Activated T-helper 17 cell treated with anti-CD3 and anti-CD28 coated beads, Interleukin-2, amount 50 U/mL, for 72 hours (primary cell): ENCODE measurements around the gene KRTAP10-4. TPM values are rescaled to one million over a fixed set of nuclear protein-coding genes. Genes with fewer than 3 reads are reported as not detected.
"Not testable (repeated sequence)": the region's sequence is repeated elsewhere in the genome, so short reads cannot be mapped to it uniquely, and the experiment has no call there.

Experiments
- ATAC-seq: fragments of 150-1000 bp; cut with Tn5 transposase; replicated peaks from 2 replicates; pipeline ENCODE4 v1.10.0; 2021; ENCODE audit warnings: mild to moderate bottlenecking, moderate library complexity
- H3K27ac Mint-ChIP-seq: one replicate; pipeline ENCODE4 v1.8.0; 2022; ENCODE audit warnings: mixed read lengths
- H3K27me3 Mint-ChIP-seq: one replicate; pipeline ENCODE4 v1.8.0; 2022; ENCODE audit warnings: mixed read lengths
- H3K36me3 Mint-ChIP-seq: one replicate; pipeline ENCODE4 v1.8.0; 2022; ENCODE audit warnings: low read depth, mild to moderate bottlenecking, mixed read lengths
- H3K4me1 Mint-ChIP-seq: one replicate; pipeline ENCODE4 v1.8.0; 2022; ENCODE audit warnings: mixed read lengths
- H3K4me3 Mint-ChIP-seq: one replicate; pipeline ENCODE4 v1.8.0; 2022; ENCODE audit warnings: mild to moderate bottlenecking, mixed read lengths
- H3K9me3 Mint-ChIP-seq: one replicate; pipeline ENCODE4 v1.8.0; 2022; ENCODE audit warnings: mixed read lengths
- total RNA-seq, 2 donors: library from RNA; stranded (reverse); gene quantifications; one replicate each; pipeline ENCODE4 v1.2.3, GENCODE V29; 2022

The KRTAP10-4 gene
- total RNA-seq, 2 donors from 2014 or later = not detected

- H3K9me3 Mint-ChIP-seq = peaks cover 8% of the 10 kb centered on the region
Measured at GRCh38 chr21:44602463-44602850, 28.9 kb downstream of the KRTAP10-4 start.

GRCh38 chr21:44603109-44603875 is 29.8 kb downstream of the KRTAP10-4 start:
- no peak overlapping the region for H3K27ac Mint-ChIP-seq
- no peaks in the 10 kb centered on the region for H3K36me3 Mint-ChIP-seq
- no peak for ATAC-seq
- H3K4me3 Mint-ChIP-seq = no peak overlapping the region
- peaks cover 4% of the 10 kb centered on the region for H3K27me3 Mint-ChIP-seq
- H3K9me3 Mint-ChIP-seq = peaks cover 8% of the 10 kb centered on the region
- H3K4me1 Mint-ChIP-seq = no peaks in the 10 kb centered on the region

More at GRCh38 chr21:44602463-44602850, 28.9 kb downstream of the KRTAP10-4 start:
- no peaks in the 10 kb centered on the region for H3K36me3 Mint-ChIP-seq
- peaks cover 4% of the 10 kb centered on the region for H3K27me3 Mint-ChIP-seq
- H3K4me3 Mint-ChIP-seq = no peak overlapping the region
- ATAC-seq = no peak
- H3K4me1 Mint-ChIP-seq = no peaks in the 10 kb centered on the region
- no peak overlapping the region for H3K27ac Mint-ChIP-seq

GRCh38 chr21:44603911-44604310 is 30.4 kb downstream of the KRTAP10-4 start:
- no peaks in the 10 kb centered on the region for H3K4me1 Mint-ChIP-seq
- no peak overlapping the region for H3K4me3 Mint-ChIP-seq
- ATAC-seq = no peak
- no peaks in the 10 kb centered on the region for H3K27me3 Mint-ChIP-seq
- H3K27ac Mint-ChIP-seq = no peak overlapping the region
- no peaks in the 10 kb centered on the region for H3K36me3 Mint-ChIP-seq
- H3K9me3 Mint-ChIP-seq = peaks cover 6% of the 10 kb centered on the region

DNA sequence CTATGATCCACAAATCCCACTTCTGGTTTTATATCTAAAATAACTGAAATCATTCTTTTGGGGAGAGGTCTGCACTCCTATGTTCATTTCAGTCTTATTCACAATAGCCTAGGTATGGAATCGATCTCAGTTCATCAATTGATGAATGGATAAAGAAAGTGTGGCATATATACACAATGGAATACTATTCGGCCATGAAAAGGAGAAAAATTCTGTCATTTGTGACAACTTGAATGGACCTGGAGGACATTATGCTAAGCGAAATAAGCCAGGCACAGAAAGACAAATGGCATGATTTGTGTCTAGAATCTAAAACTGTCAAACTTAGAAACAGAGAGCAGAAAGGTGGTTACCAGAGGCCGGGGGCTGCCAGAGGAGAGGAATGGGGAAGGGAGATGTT is 33.0 kb downstream of the KRTAP10-4 start:
- Mint-ChIP-seq H3K9me3 (peaks cover 22% of the 10 kb centered on the region), H3K36me3 (no peaks in the 10 kb centered on the region), H3K27ac (no peak overlapping the region), H3K4me3 (no peak overlapping the region), H3K4me1 (no peaks in the 10 kb centered on the region), H3K27me3 (no peaks in the 10 kb centered on the region)
- ATAC-seq = no peak

DNA sequence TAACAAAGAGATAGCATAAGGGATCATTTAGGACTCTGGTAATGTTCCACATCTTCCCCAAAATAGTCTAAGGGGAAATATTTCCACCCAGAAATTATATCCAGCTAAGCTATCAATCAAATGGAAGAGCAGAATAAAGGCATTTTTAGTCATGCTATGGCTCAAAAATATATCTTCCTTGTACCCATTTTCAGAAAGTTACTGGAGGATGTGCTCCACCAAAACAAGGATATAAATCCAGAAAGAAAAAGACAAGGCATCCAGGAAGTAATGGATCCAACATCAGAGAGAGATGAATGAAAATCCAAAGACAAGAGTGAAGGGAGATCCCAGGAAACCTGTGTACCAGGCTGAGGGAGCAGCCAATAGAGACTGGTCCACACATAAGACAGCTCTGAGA is 35.7 kb downstream of the KRTAP10-4 start:
- H3K27me3 Mint-ChIP-seq = no peaks in the 10 kb centered on the region
- H3K27ac Mint-ChIP-seq = no peak overlapping the region
- ATAC-seq = no peak

DNA sequence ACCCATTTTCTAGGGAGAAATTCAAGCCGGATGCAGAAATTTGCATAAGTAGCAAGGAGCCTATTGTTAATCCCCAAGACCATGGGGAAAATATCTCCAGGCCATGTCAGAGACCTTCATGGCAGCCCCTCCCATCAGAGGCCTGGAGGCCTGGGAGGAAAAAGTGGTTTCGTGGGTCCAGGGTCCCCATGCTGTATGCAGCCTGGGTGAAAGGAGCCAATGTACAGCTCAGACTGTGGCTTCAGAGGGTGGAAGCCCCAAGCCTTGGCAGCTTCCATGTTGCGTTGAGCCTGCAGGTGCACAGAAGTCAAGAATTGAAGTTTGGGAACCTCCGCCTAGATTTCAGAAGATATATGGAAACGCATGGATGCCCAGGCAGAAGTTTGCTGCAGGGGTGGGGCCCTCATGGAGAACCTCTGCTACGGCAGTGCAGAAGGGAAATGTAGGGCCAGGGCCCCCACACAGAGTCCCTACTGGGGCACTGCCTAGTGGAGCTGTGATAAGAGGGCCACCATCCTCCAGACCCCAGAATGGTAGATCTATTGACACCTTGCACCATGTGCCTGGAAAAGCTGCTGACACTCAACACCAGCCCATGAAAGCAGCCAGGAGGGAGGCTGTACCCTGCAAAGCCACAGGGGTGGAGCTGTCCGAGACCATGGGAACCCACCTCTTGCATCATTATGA is 36.8 kb downstream of the KRTAP10-4 start:
- H3K4me3 Mint-ChIP-seq, H3K4me1 Mint-ChIP-seq, ATAC-seq, H3K27ac Mint-ChIP-seq, H3K27me3 Mint-ChIP-seq, H3K36me3 Mint-ChIP-seq: not testable (repeated sequence)
- H3K9me3 Mint-ChIP-seq = peaks cover 22% of the 10 kb centered on the region

More for the DNA sequence above, 35.7 kb downstream of the KRTAP10-4 start:
- H3K4me3 Mint-ChIP-seq = no peak overlapping the region
- H3K9me3 Mint-ChIP-seq = peaks cover 22% of the 10 kb centered on the region
- no peaks in the 10 kb centered on the region for H3K4me1 Mint-ChIP-seq
- no peaks in the 10 kb centered on the region for H3K36me3 Mint-ChIP-seq

DNA sequence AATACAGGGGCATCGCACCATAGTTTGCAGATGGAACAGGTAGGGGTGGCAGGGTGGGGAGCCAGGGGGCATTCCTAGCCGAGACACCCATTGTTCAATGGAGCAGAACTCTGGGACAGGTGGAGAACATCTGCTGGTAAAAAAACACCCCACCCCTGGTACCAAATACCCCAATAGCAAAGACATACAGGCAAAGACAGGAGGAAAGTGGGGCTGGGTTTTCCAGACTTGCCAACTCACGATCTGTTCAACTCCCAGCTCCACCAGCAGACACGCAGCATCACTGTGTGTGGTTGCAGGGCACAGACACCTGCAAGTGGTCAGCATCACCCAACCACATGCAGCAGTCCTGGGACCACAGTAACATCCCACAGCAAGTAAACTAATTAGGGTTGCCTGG is 38.0 kb downstream of the KRTAP10-4 start:
- peaks cover 20% of the 10 kb centered on the region for H3K9me3 Mint-ChIP-seq

GRCh38 chr21:44612029-44612486 is 38.5 kb downstream of the KRTAP10-4 start, which contains the start of gene KRTAP10-8:
Gene KRTAP10-8, plus strand, starts transcription at chr21:44612079. Its CDS starts 22 bp downstream, at chr21:44612101.
- no peak for ATAC-seq
- H3K9me3 Mint-ChIP-seq = peaks cover 19% of the 10 kb centered on the region
- H3K27me3 Mint-ChIP-seq = no peaks in the 10 kb centered on the region
- H3K4me3 Mint-ChIP-seq = no peak within 1 kb of the TSS
- H3K4me1 Mint-ChIP-seq = no peaks in the 10 kb centered on the region
- no peak within 1 kb of the TSS for H3K27ac Mint-ChIP-seq
- no peaks in the 10 kb centered on the region for H3K36me3 Mint-ChIP-seq

More for the DNA sequence above, 38.0 kb downstream of the KRTAP10-4 start:
- Mint-ChIP-seq H3K4me3 (no peak overlapping the region), H3K36me3 (no peaks in the 10 kb centered on the region), H3K4me1 (no peaks in the 10 kb centered on the region), H3K27me3 (no peaks in the 10 kb centered on the region), H3K27ac (no peak overlapping the region)
- ATAC-seq = no peak

DNA sequence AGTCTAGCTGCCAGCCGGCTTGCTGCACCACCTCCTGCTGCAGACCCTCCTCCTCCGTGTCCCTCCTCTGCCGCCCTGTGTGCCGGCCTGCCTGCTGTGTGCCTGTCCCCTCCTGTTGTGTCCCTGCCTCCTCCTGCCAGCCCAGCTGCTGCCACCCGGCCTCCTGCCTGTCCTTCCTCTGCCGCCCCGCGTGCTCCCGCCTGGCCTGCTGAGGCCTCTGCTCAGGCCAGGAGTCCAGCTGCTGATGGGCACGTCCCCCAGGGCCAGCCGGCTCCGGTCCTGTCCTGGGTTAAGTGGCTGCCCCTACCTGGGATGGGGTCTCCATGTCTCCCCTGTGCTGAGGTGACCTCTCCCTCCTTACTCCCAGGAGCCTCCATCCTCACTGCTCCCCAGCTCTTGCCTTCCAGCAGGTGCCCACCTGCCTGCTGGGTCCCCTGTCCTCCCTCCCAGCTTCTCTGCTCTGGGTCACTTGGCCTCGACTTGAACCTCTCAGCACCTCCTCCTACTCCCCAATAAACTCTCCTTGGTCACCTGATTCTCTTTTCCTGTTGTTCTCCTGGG is 39.2 kb downstream of the KRTAP10-4 start:
- H3K9me3 Mint-ChIP-seq = peaks cover 19% of the 10 kb centered on the region
- no peaks in the 10 kb centered on the region for H3K27me3 Mint-ChIP-seq
- no peaks in the 10 kb centered on the region for H3K36me3 Mint-ChIP-seq
- no peaks in the 10 kb centered on the region for H3K4me1 Mint-ChIP-seq
- no peak for ATAC-seq
- H3K27ac Mint-ChIP-seq = no peak overlapping the region
- no peak overlapping the region for H3K4me3 Mint-ChIP-seq

DNA sequence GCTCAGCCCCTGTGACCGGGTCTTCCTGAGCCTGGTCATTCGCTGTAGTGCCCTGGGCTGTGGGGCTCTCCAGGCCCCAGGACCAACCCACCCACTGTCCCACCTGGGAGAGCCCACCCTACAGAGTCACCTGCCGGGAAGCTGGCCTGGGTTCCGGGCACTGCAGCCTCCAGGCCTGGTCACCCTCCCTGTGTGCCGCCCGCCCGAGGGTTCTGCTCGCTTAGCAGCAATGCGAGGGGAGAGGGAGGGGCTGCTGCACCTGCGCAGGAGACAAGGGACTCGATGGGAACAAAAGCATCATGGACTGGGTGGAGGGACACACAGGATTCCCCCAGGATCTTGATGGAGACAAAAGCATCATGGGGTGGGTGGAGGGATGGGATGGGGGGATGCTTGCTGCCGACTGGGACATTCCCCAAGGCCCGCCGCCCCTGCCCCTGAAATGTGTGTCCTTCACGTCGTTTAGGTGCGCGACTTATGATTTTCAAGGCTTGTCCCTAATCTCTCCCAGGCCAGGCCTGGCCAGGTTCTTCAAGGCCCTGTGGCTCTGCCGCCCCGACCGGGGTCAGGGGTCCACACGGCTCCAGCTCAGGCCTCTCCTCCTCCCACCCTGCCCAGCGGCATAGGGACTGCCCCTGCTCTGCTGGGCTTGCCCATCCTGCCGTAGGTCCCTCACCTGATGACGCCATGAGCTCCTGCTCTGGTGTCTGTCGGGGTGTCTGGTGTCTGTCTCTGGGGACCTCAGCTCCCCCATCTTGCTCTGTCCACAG is 40.0 kb downstream of the KRTAP10-4 start:
- Mint-ChIP-seq H3K27ac (no peak overlapping the region), H3K4me3 (no peak overlapping the region), H3K9me3 (peaks cover 19% of the 10 kb centered on the region), H3K36me3 (no peaks in the 10 kb centered on the region), H3K27me3 (no peaks in the 10 kb centered on the region), H3K4me1 (peaks cover 2% of the 10 kb centered on the region)
- ATAC-seq = no peak

DNA sequence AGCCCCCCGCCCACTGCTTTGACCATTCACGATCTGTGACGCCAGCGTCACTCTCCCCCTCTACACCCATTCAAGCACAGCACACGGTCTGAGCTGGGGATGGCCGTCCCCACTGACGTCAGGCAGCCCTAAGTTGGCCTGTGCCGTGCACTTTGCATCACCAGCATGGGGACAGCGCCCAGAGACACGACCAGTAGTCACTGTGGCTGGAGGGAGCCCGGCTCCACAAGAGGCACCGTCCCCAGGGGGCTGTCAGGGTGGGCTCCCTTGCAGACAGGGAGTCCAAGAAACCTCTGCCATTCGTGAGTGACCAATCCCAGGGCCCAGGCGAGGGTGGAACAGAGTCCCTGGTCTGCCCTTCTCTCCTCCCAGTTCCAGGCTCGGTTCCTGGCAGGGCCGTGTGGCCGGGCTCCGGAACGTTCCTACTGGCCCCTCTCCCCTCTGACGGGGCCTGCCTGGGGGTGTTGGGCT is 40.7 kb downstream of the KRTAP10-4 start:
- Mint-ChIP-seq H3K27ac (no peak overlapping the region), H3K4me1 (peaks cover 9% of the 10 kb centered on the region), H3K4me3 (no peak overlapping the region), H3K9me3 (peaks cover 20% of the 10 kb centered on the region), H3K27me3 (no peaks in the 10 kb centered on the region), H3K36me3 (no peaks in the 10 kb centered on the region)
- ATAC-seq = no peak

DNA sequence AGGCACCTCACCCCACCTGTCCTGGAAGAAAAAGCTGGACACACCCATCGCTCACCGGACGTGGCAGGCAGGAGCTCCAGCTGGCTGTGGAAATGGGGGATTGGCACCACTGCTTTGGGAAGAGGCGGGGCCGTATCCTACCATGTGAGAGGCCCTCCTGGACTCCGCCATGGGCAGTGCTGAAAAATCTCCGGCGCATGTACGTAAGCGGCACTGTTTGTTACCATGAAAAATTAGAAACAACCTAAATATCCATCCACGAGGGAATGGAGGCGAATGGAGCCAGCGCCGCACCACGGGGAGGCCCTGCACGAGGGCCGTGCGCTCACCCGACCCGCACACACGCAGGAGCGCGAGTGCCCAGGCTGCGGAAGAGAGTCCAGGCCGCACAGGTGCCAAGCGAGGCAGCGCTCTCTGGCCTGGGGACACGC is 41.4 kb downstream of the KRTAP10-4 start:
- Mint-ChIP-seq H3K27ac (no peak overlapping the region), H3K4me1 (peaks cover 15% of the 10 kb centered on the region), H3K36me3 (no peaks in the 10 kb centered on the region), H3K9me3 (peaks cover 21% of the 10 kb centered on the region), H3K27me3 (no peaks in the 10 kb centered on the region), H3K4me3 (no peak overlapping the region)
- ATAC-seq = no peak

DNA sequence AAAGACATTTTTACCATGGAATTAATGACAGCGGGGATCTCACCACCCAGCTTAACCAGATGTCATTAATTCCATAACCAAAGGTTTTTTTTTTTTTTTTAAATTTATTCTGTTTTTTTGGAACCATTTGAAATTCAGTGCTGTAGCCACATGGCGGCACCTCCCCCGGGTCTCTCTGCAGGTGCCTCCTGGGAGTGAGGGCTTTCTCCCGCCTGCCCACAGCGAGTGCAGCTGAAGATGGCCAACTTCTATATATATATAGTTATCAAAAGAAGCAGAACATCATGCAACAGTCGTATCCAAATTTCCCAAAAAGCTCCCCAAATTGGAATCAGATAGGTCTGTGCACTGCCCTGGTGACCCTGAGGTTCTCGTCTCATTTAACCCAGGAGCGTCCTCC is 41.9 kb downstream of the KRTAP10-4 start:
- ATAC-seq = no peak
- H3K36me3 Mint-ChIP-seq = no peaks in the 10 kb centered on the region
- peaks cover 15% of the 10 kb centered on the region for H3K4me1 Mint-ChIP-seq
- no peaks in the 10 kb centered on the region for H3K27me3 Mint-ChIP-seq
- peaks cover 24% of the 10 kb centered on the region for H3K9me3 Mint-ChIP-seq
- H3K4me3 Mint-ChIP-seq = no peak overlapping the region
- H3K27ac Mint-ChIP-seq = no peak overlapping the region
